Measurements from ENCODE around the gene MYRF.

GRCh38 chr11:61791737-61792309 is 39.4 kb downstream of the MYRF start:
- peak; percentile 77 for TF ChIP-seq POLR2A (IDR thresholded peaks at IDR 0.05; ENCODE audit: low read depth, low read length)
- TF ChIP-seq POLR2AphosphoS5 (IDR thresholded peaks at IDR 0.05; ENCODE audit: low read depth, low read length): no peak; the same call in 1 of the 2 replicates
